ENCODE measurements around the gene CACNA2D2.

The CACNA2D2 gene

GRCh38 chr3:50504681-50505080, 1.2 kb upstream of the CACNA2D2 start:
- no peak for DNase-seq (ENCODE audit: low read depth)

GRCh38 chr3:50502584-50503423, 630 bp downstream of the CACNA2D2 start:
- peak overlapping the region; percentile 17 for H3K4me3 ChIP-seq (ENCODE audit: low read depth, low read length)
- DNase-seq (ENCODE audit: low read depth): no peak

More at GRCh38 chr3:50504681-50505080, 1.2 kb upstream of the CACNA2D2 start:
- no peak overlapping the region for H3K4me3 ChIP-seq (ENCODE audit: low read depth, low read length)

- H3K4me3 ChIP-seq (ENCODE audit: low read depth, low read length): no peak overlapping the region
Measured at GRCh38 chr3:50502225-50502583, 1.2 kb downstream of the CACNA2D2 start.

GRCh38 chr3:50495609-50496423, 7.6 kb downstream of the CACNA2D2 start:
- H3K4me3 ChIP-seq (ENCODE audit: low read depth, low read length): no peak overlapping the region
- no peak for DNase-seq (ENCODE audit: low read depth)

More at GRCh38 chr3:50502225-50502583, 1.2 kb downstream of the CACNA2D2 start:
- no peak for DNase-seq (ENCODE audit: low read depth)

GRCh38 chr3:50494126-50494525, 9.3 kb downstream of the CACNA2D2 start:
- H3K4me3 ChIP-seq (ENCODE audit: low read depth, low read length): no peak overlapping the region
- no peak for DNase-seq (ENCODE audit: low read depth)

- no peak overlapping the region for H3K4me3 ChIP-seq (ENCODE audit: low read depth, low read length)
- no peak for DNase-seq (ENCODE audit: low read depth)
Measured at GRCh38 chr3:50493623-50494022, 9.8 kb downstream of the CACNA2D2 start.

- no peak for DNase-seq (ENCODE audit: low read depth)
- H3K4me3 ChIP-seq (ENCODE audit: low read depth, low read length): no peak overlapping the region
Measured at GRCh38 chr3:50493086-50493485, 10.3 kb downstream of the CACNA2D2 start.

- DNase-seq (ENCODE audit: low read depth): no peak
- H3K4me3 ChIP-seq (ENCODE audit: low read depth, low read length): no peak overlapping the region
Measured at GRCh38 chr3:50491023-50491422, 12.4 kb downstream of the CACNA2D2 start.

GRCh38 chr3:50490424-50490823, 13.0 kb downstream of the CACNA2D2 start:
- no peak overlapping the region for H3K4me3 ChIP-seq (ENCODE audit: low read depth, low read length)
- no peak for DNase-seq (ENCODE audit: low read depth)

GRCh38 chr3:50487181-50487580, 16.3 kb downstream of the CACNA2D2 start:
- no peak for DNase-seq (ENCODE audit: low read depth)

GRCh38 chr3:50486219-50486888, 17.1 kb downstream of the CACNA2D2 start:
- H3K4me3 ChIP-seq (ENCODE audit: low read depth, low read length): no peak overlapping the region
- DNase-seq (ENCODE audit: low read depth): no peak

More at GRCh38 chr3:50487181-50487580, 16.3 kb downstream of the CACNA2D2 start:
- H3K4me3 ChIP-seq (ENCODE audit: low read depth, low read length): no peak overlapping the region

- DNase-seq (ENCODE audit: low read depth): no peak
- H3K4me3 ChIP-seq (ENCODE audit: low read depth, low read length): no peak overlapping the region
Measured at GRCh38 chr3:50484722-50485121, 18.7 kb downstream of the CACNA2D2 start.

GRCh38 chr3:50483374-50483773, 20.1 kb downstream of the CACNA2D2 start:
- H3K4me3 ChIP-seq (ENCODE audit: low read depth, low read length): no peak overlapping the region
- no peak for DNase-seq (ENCODE audit: low read depth)

GRCh38 chr3:50481992-50482391, 21.4 kb downstream of the CACNA2D2 start:
- DNase-seq (ENCODE audit: low read depth): no peak
- no peak overlapping the region for H3K4me3 ChIP-seq (ENCODE audit: low read depth, low read length)

- DNase-seq (ENCODE audit: low read depth): no peak
- no peak overlapping the region for H3K4me3 ChIP-seq (ENCODE audit: low read depth, low read length)
Measured at GRCh38 chr3:50480471-50480870, 23.0 kb downstream of the CACNA2D2 start.

- no peak for DNase-seq (ENCODE audit: low read depth)
- H3K4me3 ChIP-seq (ENCODE audit: low read depth, low read length): no peak overlapping the region
Measured at GRCh38 chr3:50479523-50479922, 23.9 kb downstream of the CACNA2D2 start.

GRCh38 chr3:50478671-50479260, 24.7 kb downstream of the CACNA2D2 start:
- H3K4me3 ChIP-seq (ENCODE audit: low read depth, low read length): no peak overlapping the region
- no peak for DNase-seq (ENCODE audit: low read depth)

GRCh38 chr3:50478051-50478450, 25.4 kb downstream of the CACNA2D2 start:
- no peak for DNase-seq (ENCODE audit: low read depth)
- H3K4me3 ChIP-seq (ENCODE audit: low read depth, low read length): no peak overlapping the region

GRCh38 chr3:50475348-50475747, 28.1 kb downstream of the CACNA2D2 start:
- DNase-seq (ENCODE audit: low read depth): no peak

GRCh38 chr3:50474717-50475116, 28.7 kb downstream of the CACNA2D2 start:
- H3K4me3 ChIP-seq (ENCODE audit: low read depth, low read length): no peak overlapping the region
- DNase-seq (ENCODE audit: low read depth): peak; percentile 7

More at GRCh38 chr3:50475348-50475747, 28.1 kb downstream of the CACNA2D2 start:
- H3K4me3 ChIP-seq (ENCODE audit: low read depth, low read length): no peak overlapping the region
